Mesodermal cell (in vitro differentiated cells): ENCODE measurements around the gene CHORDC1. TPM values are rescaled to one million over a fixed set of nuclear protein-coding genes. Genes with fewer than 3 reads are reported as not detected.

Experiments
- H3K27ac ChIP-seq: 2 replicates; pipeline ENCODE4 v1.7.0; 2013; ENCODE audit warnings: mild to moderate bottlenecking, low read depth, low read length, moderate library complexity; ENCODE audit not compliant: severe bottlenecking
- H3K36me3 ChIP-seq: 2 replicates; pipeline ENCODE4 v1.7.1; 2013; ENCODE audit warnings: mild to moderate bottlenecking, low read length, moderate library complexity; ENCODE audit not compliant: control insufficient read depth, insufficient read depth
- H3K4me1 ChIP-seq: one replicate; pipeline ENCODE4 v1.7.1; 2013; ENCODE audit warnings: mild to moderate bottlenecking, low read length; ENCODE audit not compliant: insufficient read depth, control insufficient read depth, poor library complexity, severe bottlenecking
- H3K4me3 ChIP-seq: 2 replicates; pipeline ENCODE4 v1.7.0; 2013; ENCODE audit warnings: low read length, control low read depth, mild to moderate bottlenecking; ENCODE audit not compliant: insufficient read depth, poor library complexity, severe bottlenecking; ENCODE audit errors: extremely low read depth
- H3K9me3 ChIP-seq: 2 replicates; pipeline ENCODE4 v1.7.1; 2013; ENCODE audit warnings: mild to moderate bottlenecking, low read length, moderate library complexity; ENCODE audit not compliant: control insufficient read depth
- WGBS, 2 experiments: methylation state at CpG; one replicate each; pipeline ENCODE4 v1.1.5; 2013; ENCODE audit warnings: missing lambda C conversion rate in 2 of 2; ENCODE audit not compliant: insufficient coverage in 2 of 2; 5-methylcytosine and 5-hydroxymethylcytosine counted together
- polyA plus RNA-seq, 2 experiments: library from polyadenylated mRNA; stranded (reverse); fragments of 50-300 nt; gene quantifications; one replicate each; pipeline ENCODE4 v1.2.3, GENCODE V29; 2013

The CHORDC1 gene
- 35.2 TPM for polyA plus RNA-seq (2013, experiment 1 of 2)
- polyA plus RNA-seq (2013, experiment 2 of 2), result 30.4 TPM

GRCh38 chr11:90222459-90223247 is at the start of gene CHORDC1:
TSS of gene CHORDC1 (minus strand) at chr11:90223049. CDS start at chr11:90222954, 95 bp downstream.
- Histone ChIP-seq H3K4me1 (peaks cover 7% of the 10 kb centered on the region), H3K4me3 (peak within 1 kb of the TSS; percentile 77), H3K36me3 (peaks cover 13% of the 10 kb centered on the region), H3K9me3 (no peaks in the 10 kb centered on the region), H3K27ac (peak within 1 kb of the TSS; percentile 86)
- 0% methylated on average over 44 to 53 of the region's 71 CpGs for WGBS, 2 experiments

- H3K36me3 ChIP-seq, result no peaks in the 10 kb centered on the region
- no peak overlapping the region for H3K27ac ChIP-seq
- no peak overlapping the region for H3K4me3 ChIP-seq
- no peaks in the 10 kb centered on the region for H3K9me3 ChIP-seq
- no peaks in the 10 kb centered on the region for H3K4me1 ChIP-seq
- WGBS, 2 experiments, result 100% methylated on average over 1 of the region's 1 CpG; no CpG with 5 or more reads in 1 of the 2 experiments
Measured at GRCh38 chr11:90257158-90257525, 34.3 kb upstream of the CHORDC1 start.

- H3K27ac ChIP-seq, result no peak overlapping the region
- WGBS, 2 experiments, result 77 to 79% methylated on average over 7 of the region's 8 CpGs
- no peak overlapping the region for H3K4me3 ChIP-seq
- H3K9me3 ChIP-seq, result no peaks in the 10 kb centered on the region
- no peaks in the 10 kb centered on the region for H3K4me1 ChIP-seq
- H3K36me3 ChIP-seq, result no peaks in the 10 kb centered on the region
Measured at GRCh38 chr11:90256404-90257157, 33.7 kb upstream of the CHORDC1 start.

GRCh38 chr11:90254065-90254464 is 31.2 kb upstream of the CHORDC1 start:
- H3K4me1 ChIP-seq, result no peaks in the 10 kb centered on the region
- no peak overlapping the region for H3K4me3 ChIP-seq
- WGBS, 2 experiments, result no CpG with 5 or more reads among the region's 2 CpGs
- H3K9me3 ChIP-seq, result no peaks in the 10 kb centered on the region
- H3K36me3 ChIP-seq, result no peaks in the 10 kb centered on the region
- H3K27ac ChIP-seq, result no peak overlapping the region

- Histone ChIP-seq H3K36me3 (no peaks in the 10 kb centered on the region), H3K4me1 (no peaks in the 10 kb centered on the region), H3K27ac (no peak overlapping the region), H3K9me3 (no peaks in the 10 kb centered on the region), H3K4me3 (no peak overlapping the region)
- WGBS, 2 experiments, result 92 to 93% methylated on average over 2 to 3 of the region's 3 CpGs
Measured at GRCh38 chr11:90252053-90252452, 29.2 kb upstream of the CHORDC1 start.

- no peak overlapping the region for H3K4me3 ChIP-seq
- no peaks in the 10 kb centered on the region for H3K9me3 ChIP-seq
- no peak overlapping the region for H3K27ac ChIP-seq
- H3K36me3 ChIP-seq, result no peaks in the 10 kb centered on the region
- 81 to 85% methylated on average over 2 of the region's 2 CpGs for WGBS, 2 experiments
- H3K4me1 ChIP-seq, result no peaks in the 10 kb centered on the region
Measured at GRCh38 chr11:90251599-90251998, 28.8 kb upstream of the CHORDC1 start.

GRCh38 chr11:90250970-90251369 is 28.1 kb upstream of the CHORDC1 start:
- Histone ChIP-seq H3K4me3 (no peak overlapping the region), H3K9me3 (no peaks in the 10 kb centered on the region), H3K27ac (no peak overlapping the region), H3K36me3 (no peaks in the 10 kb centered on the region), H3K4me1 (no peaks in the 10 kb centered on the region)
- WGBS, 2 experiments, result 83 to 93% methylated on average over 6 of the region's 8 CpGs

- no peaks in the 10 kb centered on the region for H3K4me1 ChIP-seq
- H3K9me3 ChIP-seq, result no peaks in the 10 kb centered on the region
- no CpG with 5 or more reads among the region's 1 CpG for WGBS, 2 experiments
- H3K4me3 ChIP-seq, result no peak overlapping the region
- H3K27ac ChIP-seq, result no peak overlapping the region
- no peaks in the 10 kb centered on the region for H3K36me3 ChIP-seq
Measured at GRCh38 chr11:90246468-90246867, 23.6 kb upstream of the CHORDC1 start.

GRCh38 chr11:90243534-90243933 is 20.7 kb upstream of the CHORDC1 start:
- no CpG with 5 or more reads among the region's 1 CpG for WGBS, 2 experiments
- Histone ChIP-seq H3K4me1 (no peaks in the 10 kb centered on the region), H3K27ac (no peak overlapping the region), H3K9me3 (no peaks in the 10 kb centered on the region), H3K4me3 (no peak overlapping the region), H3K36me3 (no peaks in the 10 kb centered on the region)

GRCh38 chr11:90242894-90243416 is 20.1 kb upstream of the CHORDC1 start:
- Histone ChIP-seq H3K4me3 (no peak overlapping the region), H3K36me3 (no peaks in the 10 kb centered on the region), H3K4me1 (no peaks in the 10 kb centered on the region), H3K27ac (no peak overlapping the region), H3K9me3 (no peaks in the 10 kb centered on the region)
- 85% methylated on average over 4 of the region's 7 CpGs for WGBS, 2 experiments
